ENCODE measurements around the gene UBE2Q2. TPM values are rescaled to one million over a fixed set of nuclear protein-coding genes. Genes with fewer than 3 reads are reported as not detected.

UBE2Q2 gene
- polyA plus RNA-seq, 2 of the 4 experiments (the other 2 are of a cell fraction) = 36.5 to 50.6 TPM

DNA sequence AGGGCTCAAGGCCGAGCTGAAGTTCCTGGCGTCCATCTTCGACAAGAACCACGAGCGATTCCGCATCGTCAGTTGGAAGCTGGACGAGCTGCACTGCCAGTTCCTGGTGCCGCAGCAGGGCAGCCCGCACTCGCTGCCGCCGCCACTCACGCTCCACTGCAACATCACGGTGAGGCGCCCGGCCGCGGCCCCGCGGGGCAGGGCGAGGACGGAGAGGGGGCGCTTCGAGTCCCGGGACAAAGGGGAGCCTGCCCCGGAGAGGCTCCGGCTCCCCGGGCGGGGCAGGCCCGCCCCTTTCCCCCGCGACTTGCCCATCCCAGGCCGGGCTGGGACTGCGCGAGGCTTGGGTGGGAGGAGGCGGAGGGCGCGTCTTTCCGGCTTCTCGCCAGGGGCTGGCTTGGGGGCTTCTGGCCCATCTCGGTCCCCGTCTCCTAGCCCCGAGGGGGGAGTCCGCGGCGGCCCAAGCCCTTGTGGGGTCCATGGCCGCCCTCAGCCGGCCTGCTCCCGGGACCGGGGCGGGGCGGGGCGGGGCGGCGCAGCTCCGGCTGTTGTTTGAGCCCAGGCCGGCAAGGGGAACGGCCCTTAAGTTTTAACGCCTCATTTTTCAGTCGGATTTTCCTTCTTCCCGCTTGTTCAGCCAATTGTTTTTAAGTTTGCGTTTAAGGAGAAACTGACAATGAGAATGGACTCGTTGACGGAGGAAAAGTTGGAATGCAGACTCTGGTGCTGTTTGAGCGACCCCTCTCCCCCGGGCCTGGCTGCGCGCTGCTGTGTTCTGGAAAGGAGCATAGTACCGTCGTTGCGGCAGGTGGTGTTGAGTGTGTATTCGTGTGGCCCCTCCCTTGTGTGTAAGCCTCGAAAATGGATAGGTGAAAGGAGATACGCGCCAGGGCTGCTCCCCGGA, 683 bp downstream of the UBE2Q2 start (continued):
- no peak for TF ChIP-seq ZC3H11A (IDR thresholded peaks at IDR 0.05)
- TF ChIP-seq EHMT2 (IDR thresholded peaks at IDR 0.05; ENCODE audit: low read depth) = no peak
- TF ChIP-seq, protein P1, sequence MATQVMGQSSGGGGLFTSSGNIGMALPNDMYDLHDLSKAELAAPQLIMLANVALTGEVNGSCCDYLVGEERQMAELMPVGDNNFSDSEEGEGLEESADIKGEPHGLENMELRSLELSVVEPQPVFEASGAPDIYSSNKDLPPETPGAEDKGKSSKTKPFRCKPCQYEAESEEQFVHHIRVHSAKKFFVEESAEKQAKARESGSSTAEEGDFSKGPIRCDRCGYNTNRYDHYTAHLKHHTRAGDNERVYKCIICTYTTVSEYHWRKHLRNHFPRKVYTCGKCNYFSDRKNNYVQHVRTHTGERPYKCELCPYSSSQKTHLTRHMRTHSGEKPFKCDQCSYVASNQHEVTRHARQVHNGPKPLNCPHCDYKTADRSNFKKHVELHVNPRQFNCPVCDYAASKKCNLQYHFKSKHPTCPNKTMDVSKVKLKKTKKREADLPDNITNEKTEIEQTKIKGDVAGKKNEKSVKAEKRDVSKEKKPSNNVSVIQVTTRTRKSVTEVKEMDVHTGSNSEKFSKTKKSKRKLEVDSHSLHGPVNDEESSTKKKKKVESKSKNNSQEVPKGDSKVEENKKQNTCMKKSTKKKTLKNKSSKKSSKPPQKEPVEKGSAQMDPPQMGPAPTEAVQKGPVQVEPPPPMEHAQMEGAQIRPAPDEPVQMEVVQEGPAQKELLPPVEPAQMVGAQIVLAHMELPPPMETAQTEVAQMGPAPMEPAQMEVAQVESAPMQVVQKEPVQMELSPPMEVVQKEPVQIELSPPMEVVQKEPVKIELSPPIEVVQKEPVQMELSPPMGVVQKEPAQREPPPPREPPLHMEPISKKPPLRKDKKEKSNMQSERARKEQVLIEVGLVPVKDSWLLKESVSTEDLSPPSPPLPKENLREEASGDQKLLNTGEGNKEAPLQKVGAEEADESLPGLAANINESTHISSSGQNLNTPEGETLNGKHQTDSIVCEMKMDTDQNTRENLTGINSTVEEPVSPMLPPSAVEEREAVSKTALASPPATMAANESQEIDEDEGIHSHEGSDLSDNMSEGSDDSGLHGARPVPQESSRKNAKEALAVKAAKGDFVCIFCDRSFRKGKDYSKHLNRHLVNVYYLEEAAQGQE (IDR thresholded peaks at IDR 0.05) = no peak
- TF ChIP-seq, protein P2, sequence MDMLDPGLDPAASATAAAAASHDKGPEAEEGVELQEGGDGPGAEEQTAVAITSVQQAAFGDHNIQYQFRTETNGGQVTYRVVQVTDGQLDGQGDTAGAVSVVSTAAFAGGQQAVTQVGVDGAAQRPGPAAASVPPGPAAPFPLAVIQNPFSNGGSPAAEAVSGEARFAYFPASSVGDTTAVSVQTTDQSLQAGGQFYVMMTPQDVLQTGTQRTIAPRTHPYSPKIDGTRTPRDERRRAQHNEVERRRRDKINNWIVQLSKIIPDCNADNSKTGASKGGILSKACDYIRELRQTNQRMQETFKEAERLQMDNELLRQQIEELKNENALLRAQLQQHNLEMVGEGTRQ (IDR thresholded peaks at IDR 0.05) = no peak
- no peak for TF ChIP-seq ESRRA (IDR thresholded peaks at IDR 0.05; ENCODE audit: borderline replicate concordance, low read length)
- no peak for TF ChIP-seq HOXB13 (CRISPR knock-in tag; IDR thresholded peaks at IDR 0.05; ENCODE audit: low read depth)
- no peak for TF ChIP-seq TFCP2L1 (CRISPR knock-in tag; IDR thresholded peaks at IDR 0.05)
- TF ChIP-seq, protein P3, sequence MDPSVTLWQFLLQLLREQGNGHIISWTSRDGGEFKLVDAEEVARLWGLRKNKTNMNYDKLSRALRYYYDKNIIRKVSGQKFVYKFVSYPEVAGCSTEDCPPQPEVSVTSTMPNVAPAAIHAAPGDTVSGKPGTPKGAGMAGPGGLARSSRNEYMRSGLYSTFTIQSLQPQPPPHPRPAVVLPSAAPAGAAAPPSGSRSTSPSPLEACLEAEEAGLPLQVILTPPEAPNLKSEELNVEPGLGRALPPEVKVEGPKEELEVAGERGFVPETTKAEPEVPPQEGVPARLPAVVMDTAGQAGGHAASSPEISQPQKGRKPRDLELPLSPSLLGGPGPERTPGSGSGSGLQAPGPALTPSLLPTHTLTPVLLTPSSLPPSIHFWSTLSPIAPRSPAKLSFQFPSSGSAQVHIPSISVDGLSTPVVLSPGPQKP (IDR thresholded peaks at IDR 0.05; ENCODE audit: low read depth, low read length) = no peak
- TF ChIP-seq, protein P4, sequence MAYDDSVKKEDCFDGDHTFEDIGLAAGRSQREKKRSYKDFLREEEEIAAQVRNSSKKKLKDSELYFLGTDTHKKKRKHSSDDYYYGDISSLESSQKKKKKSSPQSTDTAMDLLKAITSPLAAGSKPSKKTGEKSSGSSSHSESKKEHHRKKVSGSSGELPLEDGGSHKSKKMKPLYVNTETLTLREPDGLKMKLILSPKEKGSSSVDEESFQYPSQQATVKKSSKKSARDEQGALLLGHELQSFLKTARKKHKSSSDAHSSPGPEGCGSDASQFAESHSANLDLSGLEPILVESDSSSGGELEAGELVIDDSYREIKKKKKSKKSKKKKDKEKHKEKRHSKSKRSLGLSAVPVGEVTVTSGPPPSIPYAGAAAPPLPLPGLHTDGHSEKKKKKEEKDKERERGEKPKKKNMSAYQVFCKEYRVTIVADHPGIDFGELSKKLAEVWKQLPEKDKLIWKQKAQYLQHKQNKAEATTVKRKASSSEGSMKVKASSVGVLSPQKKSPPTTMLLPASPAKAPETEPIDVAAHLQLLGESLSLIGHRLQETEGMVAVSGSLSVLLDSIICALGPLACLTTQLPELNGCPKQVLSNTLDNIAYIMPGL (CRISPR knock-in tag; IDR thresholded peaks at IDR 0.05; ENCODE audit: borderline replicate concordance) = no peak
- TF ChIP-seq KDM5A (IDR thresholded peaks at IDR 0.05) = no peak
- no peak for TF ChIP-seq MYC (IDR thresholded peaks at IDR 0.05; ENCODE audit: borderline replicate concordance, low read length)
- TF ChIP-seq FOSL2 (IDR thresholded peaks at IDR 0.05) = no peak
- no peak for TF ChIP-seq FOSL2 (CRISPR knock-in tag; IDR thresholded peaks at IDR 0.05)
- no peak for TF ChIP-seq FOXS1 (CRISPR knock-in tag; IDR thresholded peaks at IDR 0.05)
- TF ChIP-seq, protein P5, sequence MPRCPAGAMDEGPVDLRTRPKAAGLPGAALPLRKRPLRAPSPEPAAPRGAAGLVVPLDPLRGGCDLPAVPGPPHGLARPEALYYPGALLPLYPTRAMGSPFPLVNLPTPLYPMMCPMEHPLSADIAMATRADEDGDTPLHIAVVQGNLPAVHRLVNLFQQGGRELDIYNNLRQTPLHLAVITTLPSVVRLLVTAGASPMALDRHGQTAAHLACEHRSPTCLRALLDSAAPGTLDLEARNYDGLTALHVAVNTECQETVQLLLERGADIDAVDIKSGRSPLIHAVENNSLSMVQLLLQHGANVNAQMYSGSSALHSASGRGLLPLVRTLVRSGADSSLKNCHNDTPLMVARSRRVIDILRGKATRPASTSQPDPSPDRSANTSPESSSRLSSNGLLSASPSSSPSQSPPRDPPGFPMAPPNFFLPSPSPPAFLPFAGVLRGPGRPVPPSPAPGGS (IDR thresholded peaks at IDR 0.05) = no peak
- TF ChIP-seq POLR2AphosphoS2 (conservative IDR thresholded peaks at IDR 0.05; ENCODE audit: low read length) = no peak
- TF ChIP-seq ZFP36 (IDR thresholded peaks at IDR 0.05; ENCODE audit: borderline replicate concordance, partially characterized antibody) = no peak
- TF ChIP-seq MAZ (IDR thresholded peaks at IDR 0.05; ENCODE audit: borderline replicate concordance, low read depth, low read length) = no peak
- TF ChIP-seq NFE2L2 (conservative IDR thresholded peaks at IDR 0.05; ENCODE audit: low read length) = no peak
- TF ChIP-seq SREBF2 (IDR thresholded peaks at IDR 0.05) = no peak
- no peak for TF ChIP-seq EHF (CRISPR knock-in tag; IDR thresholded peaks at IDR 0.05)
- TF ChIP-seq HEYL (CRISPR knock-in tag; IDR thresholded peaks at IDR 0.05) = no peak
- no peak for TF ChIP-seq RFX5 (IDR thresholded peaks at IDR 0.05)
- TF ChIP-seq, protein P6, sequence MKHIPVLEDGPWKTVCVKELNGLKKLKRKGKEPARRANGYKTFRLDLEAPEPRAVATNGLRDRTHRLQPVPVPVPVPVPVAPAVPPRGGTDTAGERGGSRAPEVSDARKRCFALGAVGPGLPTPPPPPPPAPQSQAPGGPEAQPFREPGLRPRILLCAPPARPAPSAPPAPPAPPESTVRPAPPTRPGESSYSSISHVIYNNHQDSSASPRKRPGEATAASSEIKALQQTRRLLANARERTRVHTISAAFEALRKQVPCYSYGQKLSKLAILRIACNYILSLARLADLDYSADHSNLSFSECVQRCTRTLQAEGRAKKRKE (CRISPR knock-in tag; IDR thresholded peaks at IDR 0.05; ENCODE audit: low read depth) = no peak
- TF ChIP-seq EP300 (IDR thresholded peaks at IDR 0.05) = no peak
- no peak; the same call in 2 of the 3 replicates for TF ChIP-seq SMC3 (IDR thresholded peaks at IDR 0.05)
- no peak for TF ChIP-seq KDM1A (IDR thresholded peaks at IDR 0.05; ENCODE audit: low read depth)
- TF ChIP-seq, protein P7, sequence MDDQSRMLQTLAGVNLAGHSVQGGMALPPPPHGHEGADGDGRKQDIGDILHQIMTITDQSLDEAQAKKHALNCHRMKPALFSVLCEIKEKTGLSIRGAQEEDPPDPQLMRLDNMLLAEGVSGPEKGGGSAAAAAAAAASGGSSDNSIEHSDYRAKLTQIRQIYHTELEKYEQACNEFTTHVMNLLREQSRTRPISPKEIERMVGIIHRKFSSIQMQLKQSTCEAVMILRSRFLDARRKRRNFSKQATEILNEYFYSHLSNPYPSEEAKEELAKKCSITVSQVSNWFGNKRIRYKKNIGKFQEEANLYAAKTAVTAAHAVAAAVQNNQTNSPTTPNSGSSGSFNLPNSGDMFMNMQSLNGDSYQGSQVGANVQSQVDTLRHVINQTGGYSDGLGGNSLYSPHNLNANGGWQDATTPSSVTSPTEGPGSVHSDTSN (IDR thresholded peaks at IDR 0.05) = no peak
- peak; percentile 39; the same call in 1 of the 2 replicates for TF ChIP-seq TP53 (CRISPR knock-in tag; IDR thresholded peaks at IDR 0.05)
- peak; percentile 23 for TF ChIP-seq CHD2 (IDR thresholded peaks at IDR 0.05; ENCODE audit: low read length, partially characterized antibody)
- TF ChIP-seq CEBPB (IDR thresholded peaks at IDR 0.05) = no peak
- TF ChIP-seq RARB (CRISPR knock-in tag; IDR thresholded peaks at IDR 0.05) = no peak

Measured in A549 (cell line).